Sigmoid colon (tissue), 3 donors: ENCODE results near the gene REPS1.

ENCODE experiments used
- CTCF ChIP-seq, 4 experiments: fragments of 450-650 bp in 3 of 4; fragments of 200-600 bp in 1 of 4; IDR thresholded peaks; one replicate each; pipeline ENCODE4 v1.5.1; 2016 to 2019; ENCODE audit warnings: antibody characterized with exemption in 4 of 4, mild to moderate bottlenecking in 3 of 4, moderate library complexity in 2 of 4
- POLR2A ChIP-seq, 2 donors: fragments of 450-650 bp; IDR thresholded peaks; one replicate each; pipeline ENCODE4 v1.6.1; 2016; ENCODE audit warnings: antibody characterized with exemption in 2 of 2, mild to moderate bottlenecking in 2 of 2, moderate library complexity in 2 of 2

GRCh38 chr6:138987080-138987642, 892 bp downstream of the REPS1 start:
- no peak for TF ChIP-seq CTCF (IDR thresholded peaks at IDR 0.05)
- TF ChIP-seq POLR2A (IDR thresholded peaks at IDR 0.05), result no peak
